ENCODE measurements around the gene GALNT10.

Gene GALNT10

DNA sequence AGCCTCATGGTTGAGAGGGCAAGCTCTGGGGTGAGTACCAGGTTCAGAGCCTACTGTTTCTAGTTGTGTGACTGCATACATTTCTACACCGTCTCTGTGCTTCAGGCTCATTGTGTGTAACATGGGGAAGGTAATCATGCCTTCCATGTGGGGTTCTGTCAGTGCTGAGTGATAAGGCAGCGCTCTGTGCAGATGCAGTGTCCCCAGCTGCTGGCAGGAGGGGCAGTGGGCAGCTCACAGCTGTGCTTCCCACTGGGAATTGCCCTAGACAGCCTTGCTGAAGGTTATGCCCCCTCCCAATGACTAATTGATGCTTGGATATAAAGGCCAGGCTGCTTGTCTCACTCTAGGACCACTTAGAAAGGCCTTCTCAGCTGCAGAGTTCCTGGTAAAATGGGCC lies 133.5 kb downstream of the GALNT10 start:
- no peak for DNase-seq (ENCODE audit: low read depth)

DNA sequence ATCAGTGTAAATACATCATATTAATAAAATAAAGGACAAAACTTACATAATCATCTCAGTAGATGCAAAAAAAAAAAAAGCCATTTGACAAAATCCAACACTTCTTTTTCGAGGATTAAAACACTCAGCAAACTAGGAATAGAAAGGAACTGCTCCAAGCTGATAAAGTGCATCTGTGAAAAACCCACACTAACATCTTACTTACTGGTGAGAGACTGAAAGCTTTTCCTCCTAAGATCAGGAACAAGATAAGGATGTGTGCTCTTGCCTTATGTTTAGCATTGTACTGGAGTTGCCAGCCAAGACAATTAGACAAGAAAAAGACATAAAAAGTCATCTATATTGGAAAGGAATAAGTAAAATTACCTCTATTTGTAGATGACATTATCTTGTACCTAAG lies 135.0 kb downstream of the GALNT10 start:
- DNase-seq (ENCODE audit: low read depth), result no peak

DNA sequence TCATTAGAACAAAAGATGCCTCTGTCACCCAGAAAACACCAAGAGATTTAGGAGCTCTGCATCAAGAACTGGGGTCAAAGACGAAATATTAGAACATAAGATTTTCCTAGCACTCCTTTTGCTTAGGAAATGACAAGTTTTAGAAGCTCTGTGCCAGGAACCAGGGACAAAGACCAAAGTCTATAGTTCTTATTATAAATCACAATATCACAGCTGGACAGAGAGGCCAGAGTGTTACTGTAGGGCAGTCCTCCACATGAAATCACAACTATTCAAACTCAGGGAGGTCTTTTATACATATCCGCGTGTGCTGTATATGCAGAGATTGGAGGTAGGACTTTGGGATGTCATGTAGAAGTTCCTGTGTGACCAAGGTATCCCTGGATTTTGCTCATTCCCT lies 138.5 kb downstream of the GALNT10 start:
- no peak for DNase-seq (ENCODE audit: low read depth)

DNA sequence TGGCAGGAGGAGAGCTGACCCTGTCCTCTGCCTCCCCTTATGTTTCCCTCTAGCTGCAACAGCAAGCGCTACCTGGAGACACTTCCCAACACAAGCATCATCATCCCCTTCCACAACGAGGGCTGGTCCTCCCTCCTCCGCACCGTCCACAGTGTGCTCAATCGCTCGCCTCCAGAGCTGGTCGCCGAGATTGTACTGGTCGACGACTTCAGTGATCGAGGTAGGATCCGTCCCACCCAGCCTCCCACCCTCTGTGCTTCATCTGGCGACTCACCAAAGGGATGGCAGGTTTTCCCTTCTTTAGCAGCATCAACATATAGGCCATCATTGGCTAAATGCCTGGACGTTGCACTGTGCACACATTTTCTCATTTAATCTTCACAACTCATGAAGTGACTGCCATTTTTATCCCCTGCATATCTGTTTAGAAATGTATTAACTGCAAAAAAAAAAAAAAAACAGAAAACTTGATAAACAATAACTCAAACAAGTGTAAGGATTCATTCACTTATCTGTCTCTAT lies 139.0 kb downstream of the GALNT10 start:
- no peak for DNase-seq (ENCODE audit: low read depth)

DNA sequence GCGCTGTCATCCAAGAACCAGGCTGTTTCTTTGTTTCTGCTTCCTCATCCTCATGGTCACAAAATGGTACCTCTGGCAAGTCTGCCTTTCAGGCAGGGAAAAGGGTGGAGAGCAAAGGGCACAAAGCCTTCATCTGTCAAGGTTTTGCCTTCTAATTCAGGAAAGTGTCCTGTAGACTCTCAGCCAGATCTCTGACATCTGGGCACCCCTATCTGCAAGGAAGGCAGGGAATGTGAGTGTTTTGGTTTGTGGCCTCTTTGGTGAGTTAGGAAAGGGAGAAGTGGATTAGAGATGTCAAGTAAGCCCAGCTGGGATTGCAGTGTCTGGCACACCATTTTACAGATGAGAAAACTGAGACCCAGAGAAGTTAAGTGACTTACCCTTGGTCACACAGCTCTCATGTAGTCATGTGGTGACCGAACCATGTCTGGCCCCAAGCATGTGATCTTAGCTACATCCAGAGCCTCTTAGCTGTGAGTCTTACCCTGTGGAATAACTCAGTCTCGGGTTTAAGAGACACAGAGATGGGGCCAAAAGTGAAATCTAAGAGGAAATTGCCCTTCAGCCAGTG lies 139.6 kb downstream of the GALNT10 start:
- DNase-seq (ENCODE audit: low read depth), result no peak

DNA sequence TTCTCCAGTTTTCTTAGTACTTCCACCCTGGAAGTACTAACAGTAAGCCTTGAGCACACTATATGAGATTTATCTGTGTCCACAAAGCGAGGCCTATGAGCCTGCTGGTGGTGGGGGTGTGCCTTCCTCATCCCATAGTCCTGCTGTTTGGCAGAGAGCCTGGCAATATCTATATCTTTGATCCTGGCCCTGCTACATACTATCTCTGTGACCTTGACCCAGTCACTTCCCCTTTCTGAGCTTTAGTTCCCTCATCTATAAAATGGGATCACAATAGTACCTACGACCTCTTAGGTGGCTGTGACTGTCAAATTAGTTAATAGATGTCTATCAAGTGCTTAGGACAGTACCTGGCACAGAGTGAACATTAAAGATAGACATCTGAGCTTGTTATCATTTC lies 140.7 kb downstream of the GALNT10 start:
- no peak for DNase-seq (ENCODE audit: low read depth)

DNA sequence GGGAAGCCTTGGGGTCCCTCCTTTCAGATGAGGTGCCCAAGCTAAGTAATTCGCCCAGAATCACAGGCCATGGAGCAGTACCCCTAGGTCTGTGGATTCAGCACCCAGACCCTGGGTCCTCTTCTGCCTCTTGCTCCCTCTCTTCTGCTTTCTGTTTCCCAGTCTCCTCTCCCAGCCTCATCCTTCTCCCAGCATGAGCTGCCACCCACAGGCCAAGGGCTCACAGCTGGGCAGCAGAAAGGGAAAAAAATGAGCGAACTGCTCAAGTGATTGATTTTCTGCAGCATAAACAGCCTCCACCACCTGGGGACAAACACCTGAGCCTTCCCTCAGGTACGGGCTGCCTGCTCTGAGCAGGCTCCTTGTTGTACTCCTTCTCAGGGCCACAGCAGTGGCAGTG lies 141.4 kb downstream of the GALNT10 start:
- no peak for DNase-seq (ENCODE audit: low read depth)

DNA sequence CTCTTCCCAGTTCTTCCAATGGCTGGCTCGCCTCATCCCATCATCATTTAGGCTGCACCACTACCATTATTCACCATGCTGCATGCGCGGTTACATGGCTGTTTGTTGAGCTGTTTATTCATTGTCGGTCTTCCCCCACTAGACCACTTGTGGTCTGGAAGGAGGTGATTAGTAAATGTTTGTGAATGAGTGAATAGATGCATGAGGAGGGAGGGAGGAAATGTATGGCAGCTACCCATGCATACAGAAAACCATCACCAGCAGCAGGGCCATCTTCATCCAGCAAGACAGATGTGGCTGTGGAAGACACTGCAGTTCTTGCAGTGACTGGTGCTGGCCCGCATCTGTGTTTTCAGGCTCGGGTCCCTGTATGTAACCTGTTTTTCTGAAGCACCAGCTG lies 141.9 kb downstream of the GALNT10 start:
- DNase-seq (ENCODE audit: low read depth), result no peak

DNA sequence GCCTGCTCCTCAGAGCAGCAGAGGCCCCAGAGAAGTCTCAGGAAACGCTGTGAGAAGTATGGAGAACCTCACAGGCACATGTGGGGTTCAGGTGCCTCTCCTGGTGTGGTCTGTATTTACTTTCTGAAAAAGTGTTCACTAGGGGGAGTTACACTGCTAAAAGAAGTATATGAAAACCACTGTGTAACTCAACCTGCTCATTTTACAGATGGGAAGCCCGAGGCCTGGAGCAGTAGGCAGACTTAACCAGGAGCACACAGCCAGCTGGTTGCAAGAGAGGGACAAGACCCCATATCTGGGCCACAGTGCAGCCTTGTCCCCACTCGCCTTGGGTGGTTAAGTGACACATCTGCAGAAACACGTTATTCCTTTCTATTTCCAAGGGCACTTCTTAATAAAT lies 142.5 kb downstream of the GALNT10 start:
- DNase-seq (ENCODE audit: low read depth), result no peak

DNA sequence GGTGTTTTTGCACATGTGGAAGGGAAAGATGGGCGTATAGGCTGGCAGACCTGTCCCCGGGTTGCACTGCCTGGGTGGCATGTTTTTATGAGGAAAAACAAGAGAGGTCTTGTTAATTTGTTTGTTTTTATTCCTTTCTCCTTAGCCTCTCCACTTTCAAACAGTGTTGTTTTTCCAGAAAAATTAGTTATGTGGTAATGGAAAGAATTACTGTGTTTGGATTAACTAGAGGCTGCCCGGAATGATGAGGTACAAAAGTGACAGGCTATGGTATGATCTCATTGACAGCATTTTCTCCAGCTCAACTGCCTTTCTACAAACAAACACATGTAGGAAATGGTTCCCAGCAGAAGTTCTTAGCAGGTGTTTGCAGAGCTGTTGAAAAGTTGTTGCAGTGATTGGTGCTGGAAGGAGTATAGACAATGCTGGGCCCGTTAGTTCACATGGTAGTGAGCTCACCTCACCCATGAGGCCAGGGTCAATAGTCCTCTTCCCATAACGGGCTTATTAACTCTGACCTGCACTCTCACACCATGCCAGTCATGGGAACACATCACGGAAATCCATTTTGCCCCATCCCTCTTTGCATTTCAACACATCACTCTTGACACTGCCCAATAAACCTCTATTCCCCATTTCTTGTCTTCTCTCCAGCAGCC lies 144.0 kb downstream of the GALNT10 start:
- DNase-seq (ENCODE audit: low read depth), result no peak

DNA sequence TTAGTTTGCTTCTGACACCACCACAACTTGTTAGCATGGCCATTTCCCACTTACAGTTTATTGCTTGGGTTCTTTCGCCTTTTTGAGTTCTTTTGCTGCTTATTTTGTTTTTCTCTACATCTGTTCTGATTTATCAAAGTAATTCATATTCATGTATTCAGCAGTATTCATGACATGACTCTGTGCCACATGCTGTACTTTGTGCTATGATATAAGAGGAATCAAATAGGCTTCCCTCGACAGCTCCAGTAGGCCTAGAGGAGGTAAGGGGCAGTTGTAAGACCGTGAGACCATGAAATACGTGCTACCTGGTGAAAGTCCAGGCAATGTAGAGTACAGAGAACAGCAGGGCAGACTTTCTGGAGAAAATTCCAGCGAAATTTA lies 144.5 kb downstream of the GALNT10 start:
- no peak for DNase-seq (ENCODE audit: low read depth)

DNA sequence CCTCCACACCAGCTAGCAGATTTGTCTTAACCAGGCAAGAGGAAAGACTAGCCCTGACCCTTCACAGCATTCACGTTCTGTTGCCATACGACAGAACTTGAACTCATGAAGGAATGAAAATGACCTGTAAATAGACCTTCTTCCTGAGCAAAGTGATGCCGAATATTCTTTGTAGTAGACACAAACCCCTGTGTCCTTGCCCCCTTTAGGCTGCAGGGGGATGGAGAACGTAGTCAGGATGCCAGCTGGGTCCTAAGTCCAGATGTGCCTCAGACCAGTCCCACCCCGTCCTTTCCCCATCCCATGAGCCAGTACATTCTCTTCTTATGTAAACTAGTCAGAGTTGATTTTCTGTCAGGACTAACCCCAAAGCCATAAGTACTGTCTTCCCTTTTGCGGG lies 151.1 kb downstream of the GALNT10 start:
- DNase-seq (ENCODE audit: low read depth), result no peak

DNA sequence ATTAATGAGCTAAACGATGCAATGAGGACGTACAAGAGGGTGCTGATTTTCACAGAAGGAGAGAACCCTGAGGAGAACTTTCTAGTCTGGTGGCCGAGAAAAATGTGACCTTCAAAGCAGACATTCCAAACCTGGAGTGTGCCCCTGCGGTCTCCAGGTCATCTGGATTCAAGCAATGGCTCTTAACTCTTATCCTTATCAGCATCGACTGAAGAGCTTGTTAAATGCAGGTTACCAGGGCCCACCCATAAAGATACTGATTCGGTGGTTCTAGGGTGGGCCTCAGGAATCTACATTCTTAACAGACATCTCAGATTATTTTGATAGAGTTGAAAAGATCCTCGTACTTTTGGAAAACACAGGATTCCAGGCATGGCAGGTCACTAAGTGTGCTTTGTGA lies 151.7 kb downstream of the GALNT10 start:
- no peak for DNase-seq (ENCODE audit: low read depth)

DNA sequence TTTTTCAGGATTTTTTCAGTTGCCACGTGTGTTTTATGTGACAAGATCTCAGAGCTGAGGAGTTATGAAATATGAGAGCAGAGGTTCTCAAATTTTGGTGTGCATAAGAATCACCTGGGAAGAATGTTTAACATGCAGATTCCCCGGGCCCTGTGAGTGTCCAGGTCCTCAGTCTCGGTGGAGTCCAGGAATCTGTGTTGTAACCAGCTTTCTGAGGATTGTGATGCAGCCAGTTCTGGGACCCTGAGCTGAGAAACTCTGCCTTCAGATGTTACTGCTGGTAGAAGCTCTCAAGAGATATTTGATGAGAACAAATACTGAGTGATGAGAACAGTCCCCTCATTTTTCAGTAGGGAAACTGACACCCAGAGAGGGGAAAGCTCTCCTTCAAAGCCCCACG lies 152.4 kb downstream of the GALNT10 start:
- no peak for DNase-seq (ENCODE audit: low read depth)

DNA sequence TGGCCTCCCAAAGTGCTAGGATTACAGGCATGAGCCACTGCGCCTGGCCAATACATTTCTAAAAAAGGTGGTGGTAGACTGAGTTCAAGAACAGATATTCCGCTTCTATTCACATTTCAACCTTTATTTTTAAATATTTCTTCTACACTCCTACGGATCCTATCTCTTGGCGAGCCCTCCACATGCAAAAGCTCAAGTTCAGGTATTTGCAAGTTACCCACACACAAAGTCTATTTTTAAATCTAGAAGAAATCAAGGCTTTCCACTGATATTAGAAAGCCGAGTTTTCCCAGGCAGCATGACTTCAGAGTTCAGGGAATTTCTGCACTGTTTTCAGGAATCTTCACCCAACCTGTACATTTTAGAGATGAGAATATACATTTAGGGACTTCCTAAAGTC lies 153.9 kb downstream of the GALNT10 start:
- no peak for DNase-seq (ENCODE audit: low read depth)

DNA sequence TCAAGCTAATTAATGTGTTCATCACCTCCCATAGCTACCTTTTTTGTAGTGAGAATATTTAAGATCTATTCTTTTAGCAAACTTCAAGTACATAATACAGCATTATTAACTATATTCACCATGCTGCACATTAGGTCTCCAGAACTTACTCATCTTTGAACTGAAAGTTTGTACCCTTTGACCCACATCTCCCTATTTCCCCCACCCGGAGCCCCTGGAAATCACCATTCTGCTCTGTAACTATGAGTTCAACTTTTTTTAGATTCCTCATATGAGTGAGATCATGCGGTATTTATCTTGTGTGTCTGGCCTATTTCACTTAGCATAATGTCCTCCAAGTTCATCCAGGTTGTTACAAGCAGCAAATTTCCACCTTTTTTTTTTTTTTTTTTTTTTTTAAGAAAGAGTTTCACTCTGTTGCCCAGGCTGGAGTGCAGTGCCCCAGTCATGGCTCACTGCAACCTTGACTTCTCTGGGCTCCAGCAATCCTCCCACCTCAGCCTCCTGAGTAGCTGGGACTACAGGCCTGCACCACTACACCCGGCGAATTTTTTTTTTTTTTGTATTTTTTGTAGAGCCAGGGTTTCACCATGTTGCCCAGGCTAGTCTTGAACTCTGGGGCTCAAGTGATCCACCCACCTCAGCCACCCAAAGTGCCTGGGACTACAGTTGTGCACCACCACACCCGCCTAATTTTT lies 154.9 kb downstream of the GALNT10 start:
- DNase-seq (ENCODE audit: low read depth), result no peak

DNA sequence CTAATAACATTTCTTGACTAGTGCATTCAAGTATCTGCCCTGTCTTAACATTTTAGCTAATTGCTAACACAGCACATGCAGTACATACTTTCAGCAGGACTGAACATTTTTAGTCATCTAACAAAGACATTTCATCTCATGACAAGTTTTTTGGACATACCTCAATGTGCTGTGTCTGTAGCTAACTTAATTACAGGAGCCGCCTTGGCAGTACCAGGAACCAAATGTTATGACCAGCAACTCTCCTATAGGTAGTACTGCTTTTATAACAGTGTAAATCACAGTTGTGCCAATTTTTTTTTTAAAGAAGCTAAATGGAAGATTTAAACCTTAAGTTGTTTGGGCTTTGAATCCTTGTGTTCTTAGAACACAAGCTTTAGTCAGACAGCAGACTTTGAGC lies 155.9 kb downstream of the GALNT10 start:
- DNase-seq (ENCODE audit: low read depth), result no peak

DNA sequence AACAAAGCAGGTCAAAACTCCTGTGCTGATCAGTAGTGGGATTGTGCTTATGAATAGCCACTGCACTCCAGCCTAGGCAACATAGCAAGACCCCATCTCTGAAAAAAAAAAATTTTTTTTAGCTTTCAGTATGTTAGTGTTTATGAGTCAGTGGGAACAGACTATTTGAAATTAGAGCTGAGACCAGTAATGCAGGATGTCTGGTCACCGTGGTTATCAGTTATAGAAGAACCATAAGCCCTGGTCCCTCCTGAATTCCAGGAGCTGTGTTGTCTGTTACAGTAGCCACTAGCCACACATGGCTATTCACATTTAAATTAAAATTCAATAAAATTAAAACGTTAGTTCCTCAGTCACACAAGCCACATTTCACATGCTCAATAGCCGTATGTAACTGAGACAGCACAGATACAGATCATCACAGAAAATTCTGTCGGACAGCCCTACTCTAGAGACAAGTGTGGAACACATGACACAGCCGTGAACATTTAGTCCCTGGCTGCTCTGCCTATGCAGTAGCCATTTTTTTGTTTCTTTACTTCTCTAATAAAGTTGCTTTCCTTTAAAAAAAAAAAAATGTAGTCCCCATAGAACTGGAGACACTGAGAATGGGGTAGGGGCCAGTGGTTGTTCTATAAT lies 159.2 kb downstream of the GALNT10 start:
- DNase-seq (ENCODE audit: low read depth), result no peak

DNA sequence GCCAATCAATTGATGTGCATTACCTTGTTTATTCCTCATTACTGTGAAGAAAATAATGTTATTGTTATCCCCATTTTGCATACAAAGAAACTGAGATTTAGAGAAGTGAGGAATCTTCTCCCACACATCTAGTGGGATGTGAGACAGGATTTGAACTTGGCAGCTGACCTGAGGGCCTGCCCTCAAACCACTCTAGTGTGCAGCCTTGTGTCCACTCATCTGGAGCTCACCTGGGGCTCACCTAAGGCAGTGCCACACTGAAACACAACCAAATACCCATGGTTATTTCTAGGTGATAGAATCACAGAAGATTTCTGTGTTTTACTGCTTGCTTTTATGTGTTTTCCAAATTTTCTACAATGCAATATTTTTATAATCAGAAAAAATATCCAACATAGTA lies 160.6 kb downstream of the GALNT10 start:
- DNase-seq (ENCODE audit: low read depth), result no peak

DNA sequence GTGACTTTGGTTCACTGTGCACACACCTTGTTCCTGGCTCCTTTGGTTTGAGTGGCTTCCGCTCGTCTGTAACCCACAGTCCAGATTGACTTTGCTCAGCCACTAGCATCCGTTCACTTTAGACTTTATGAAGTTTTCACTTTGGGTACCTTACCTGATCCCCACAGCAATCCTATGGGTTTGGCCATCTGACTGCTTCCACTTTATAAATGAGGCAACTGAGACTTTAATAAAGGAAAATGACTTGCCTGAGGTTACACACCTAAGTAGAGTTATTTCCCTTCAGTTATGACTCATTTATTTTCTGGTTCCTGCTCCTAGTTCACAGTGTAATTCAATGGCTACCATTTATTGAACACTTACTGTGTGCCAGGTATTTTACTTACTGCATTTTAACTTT lies 161.0 kb downstream of the GALNT10 start:
- DNase-seq (ENCODE audit: low read depth), result no peak

DNA sequence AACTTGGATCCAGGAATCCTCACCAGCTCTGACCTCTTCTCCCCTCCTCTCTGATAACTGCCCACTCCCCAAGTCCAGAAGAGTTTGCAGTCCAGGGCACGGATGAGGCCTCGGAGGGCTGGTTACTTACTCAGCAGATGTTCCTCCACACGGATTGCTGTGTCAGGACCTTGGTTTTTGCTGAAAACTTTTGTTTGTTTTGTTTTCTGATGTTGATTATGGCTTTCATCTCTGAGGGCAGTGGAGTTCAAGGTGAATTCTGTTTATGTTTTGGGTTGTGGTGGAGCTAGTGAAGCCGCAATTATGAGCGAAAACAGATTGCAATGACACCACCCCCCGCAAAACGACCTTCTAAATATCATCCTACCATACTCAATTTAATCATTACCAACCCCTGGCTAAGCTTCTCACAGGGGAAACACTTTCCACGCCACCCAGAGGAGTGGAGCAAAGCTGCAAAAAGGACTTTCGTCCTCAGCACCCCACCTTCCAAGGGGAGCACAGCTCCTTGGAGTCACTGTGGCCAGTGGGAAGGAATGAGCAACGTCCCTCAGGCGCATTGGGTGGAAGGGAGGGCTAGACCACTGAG lies 162.5 kb downstream of the GALNT10 start:
- no peak for DNase-seq (ENCODE audit: low read depth)

DNA sequence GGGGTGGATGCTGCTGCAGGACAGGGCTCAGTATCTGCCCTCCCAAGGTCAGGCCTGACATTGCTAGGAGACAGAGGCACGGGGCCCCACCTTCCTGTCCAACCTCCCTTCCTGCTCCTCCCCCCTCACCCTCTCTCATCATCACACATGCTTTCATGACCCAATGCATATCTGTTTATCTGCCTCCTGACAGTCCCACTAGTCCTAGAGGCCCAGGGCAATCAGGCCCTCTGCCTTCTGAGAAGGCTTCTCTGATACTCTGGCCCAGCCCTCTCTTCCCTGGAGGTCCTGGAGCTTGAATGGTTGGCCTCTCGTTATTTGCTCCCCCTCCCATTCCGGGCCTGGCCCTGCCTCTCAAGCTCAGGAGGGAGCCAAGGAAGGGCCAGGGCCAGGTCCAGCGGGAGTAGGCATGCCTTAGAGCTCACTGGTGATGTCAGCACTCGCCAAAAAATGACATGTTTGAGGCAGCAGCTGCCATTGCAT lies 164.6 kb downstream of the GALNT10 start:
- DNase-seq (ENCODE audit: low read depth), result no peak

Data from non-pigmented ciliary epithelial cell (primary cell).